Measurements from ENCODE around the gene GLYATL1.

- TF ChIP-seq CTCF (IDR thresholded peaks at IDR 0.05) (no peak), POLR2A (IDR thresholded peaks at IDR 0.05) (no peak), EP300 (IDR thresholded peaks at IDR 0.05) (no peak), POLR2AphosphoS5 (IDR thresholded peaks at IDR 0.05) (no peak)
Measured at GRCh38 chr11:58921778-58922390, 17.4 kb upstream of the GLYATL1 start.
